IgD-negative memory B cell (primary cell): ENCODE results near the gene PAX2. TPM values are rescaled to one million over a fixed set of nuclear protein-coding genes. Genes with fewer than 3 reads are reported as not detected.

Experiments
- H3K27ac Mint-ChIP-seq, 3 donors: one replicate each; pipeline ENCODE4 v1.8.0; 2020 to 2022; ENCODE audit warnings: mild to moderate bottlenecking in 3 of 3, mixed read lengths in 3 of 3, moderate library complexity in 1 of 3
- H3K27me3 Mint-ChIP-seq: one replicate; pipeline ENCODE4 v1.8.0; 2021; ENCODE audit warnings: mixed read lengths
- H3K36me3 Mint-ChIP-seq: one replicate; pipeline ENCODE4 v1.8.0; 2020; ENCODE audit warnings: mild to moderate bottlenecking, mixed read lengths
- H3K4me1 Mint-ChIP-seq, 3 donors: one replicate each; pipeline ENCODE4 v1.8.0; 2020 to 2022; ENCODE audit warnings: mixed read lengths in 3 of 3, mild to moderate bottlenecking in 1 of 3
- H3K4me3 Mint-ChIP-seq, 4 donors: one replicate each; pipeline ENCODE4 v1.8.0; 2020 to 2022; ENCODE audit warnings: mild to moderate bottlenecking in 4 of 4, mixed read lengths in 4 of 4, moderate library complexity in 3 of 4
- H3K9me3 Mint-ChIP-seq, 3 donors: one replicate each; pipeline ENCODE4 v1.8.0; 2020 to 2021; ENCODE audit warnings: mixed read lengths in 3 of 3, mild to moderate bottlenecking in 1 of 3
- polyA plus RNA-seq: library from polyadenylated mRNA; unstranded; fragments of 300-500 nt; fragmentation: Illumina TruSeq; gene quantifications from one replicate; pipeline ENCODE4 v1.2.3, GENCODE V29; 2021

PAX2 gene
- polyA plus RNA-seq, 1 donor from 2014 or later: not detected

DNA sequence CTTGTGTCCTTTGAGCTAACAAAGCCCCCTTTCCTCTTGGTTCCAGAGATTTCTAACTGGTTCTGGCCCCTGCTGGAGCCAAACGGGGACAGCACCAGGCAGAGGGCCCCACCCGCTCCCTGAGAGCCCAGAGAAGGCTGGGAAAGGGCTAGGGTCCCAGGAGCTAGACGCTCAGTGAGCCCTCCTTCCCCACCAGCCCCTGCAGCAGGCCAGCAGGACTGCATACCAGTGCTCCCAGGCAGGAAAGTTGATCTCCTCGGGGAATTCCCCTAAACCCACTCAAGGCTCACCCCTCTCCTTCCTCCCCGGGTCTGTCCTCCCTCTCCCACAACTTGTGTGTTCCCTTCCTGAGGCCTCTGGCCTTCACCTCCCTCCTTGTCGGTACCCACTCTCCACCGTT lies 47.7 kb downstream of the PAX2 start:
- H3K4me1 Mint-ChIP-seq: peaks cover 0 to 2% (median 0%) of the 10 kb centered on the region in 3 donors
- H3K27ac Mint-ChIP-seq: no peak overlapping the region
- no peaks in the 10 kb centered on the region for H3K36me3 Mint-ChIP-seq
- no peaks in the 10 kb centered on the region for H3K9me3 Mint-ChIP-seq
- H3K4me3 Mint-ChIP-seq: no peak overlapping the region
- H3K27me3 Mint-ChIP-seq: peaks cover 21% of the 10 kb centered on the region

DNA sequence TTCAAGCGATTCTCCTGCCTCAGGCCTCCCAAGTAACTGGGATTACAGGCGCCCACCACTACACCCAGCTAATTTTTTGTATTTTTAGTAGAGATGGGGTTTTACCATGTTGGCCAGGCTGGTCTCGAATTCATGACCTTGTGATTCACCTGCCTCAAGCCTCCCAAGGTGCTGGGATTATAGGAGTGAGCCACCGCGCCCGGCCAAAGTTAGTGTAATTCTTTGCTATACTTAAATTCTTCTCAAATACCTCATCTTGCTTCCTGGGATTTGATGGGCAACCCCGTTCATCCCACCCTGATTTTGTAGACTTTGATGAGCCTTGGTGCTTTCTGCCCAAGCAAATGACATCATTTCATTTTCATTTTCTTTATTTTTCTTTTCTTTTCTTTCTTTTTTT lies 54.5 kb downstream of the PAX2 start:
- Mint-ChIP-seq H3K9me3 (no peaks in the 10 kb centered on the region), H3K36me3 (no peaks in the 10 kb centered on the region), H3K4me1 (peaks cover 0 to 2% (median 0%) of the 10 kb centered on the region in 3 donors), H3K4me3 (no peak overlapping the region), H3K27me3 (peaks cover 30% of the 10 kb centered on the region), H3K27ac (no peak overlapping the region)

DNA sequence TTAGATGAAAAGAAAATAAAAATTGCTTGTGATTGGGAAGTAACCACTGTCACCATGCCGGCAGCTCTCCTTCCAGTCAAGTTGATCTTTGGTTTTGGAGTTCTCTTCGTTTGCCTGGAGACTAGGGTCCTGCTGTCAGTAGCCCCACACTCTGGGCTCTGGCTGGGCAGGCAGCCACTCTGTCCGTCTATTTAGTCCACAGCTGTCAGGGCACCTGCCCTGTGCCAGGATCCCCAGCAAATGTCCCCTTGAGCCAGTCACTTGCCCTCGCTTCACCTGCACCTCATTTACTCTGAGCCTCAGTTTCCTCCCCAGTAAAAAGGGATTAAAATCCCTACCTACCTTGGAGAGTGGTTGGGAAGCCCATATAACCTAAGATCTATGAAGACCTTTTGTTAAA lies 55.5 kb downstream of the PAX2 start:
- H3K36me3 Mint-ChIP-seq: no peaks in the 10 kb centered on the region
- no peak overlapping the region for H3K27ac Mint-ChIP-seq
- H3K4me3 Mint-ChIP-seq: no peak overlapping the region
- no peaks in the 10 kb centered on the region for H3K9me3 Mint-ChIP-seq
- H3K27me3 Mint-ChIP-seq: peaks cover 29% of the 10 kb centered on the region
- peaks cover 0 to 2% (median 0%) of the 10 kb centered on the region in 3 donors for H3K4me1 Mint-ChIP-seq

DNA sequence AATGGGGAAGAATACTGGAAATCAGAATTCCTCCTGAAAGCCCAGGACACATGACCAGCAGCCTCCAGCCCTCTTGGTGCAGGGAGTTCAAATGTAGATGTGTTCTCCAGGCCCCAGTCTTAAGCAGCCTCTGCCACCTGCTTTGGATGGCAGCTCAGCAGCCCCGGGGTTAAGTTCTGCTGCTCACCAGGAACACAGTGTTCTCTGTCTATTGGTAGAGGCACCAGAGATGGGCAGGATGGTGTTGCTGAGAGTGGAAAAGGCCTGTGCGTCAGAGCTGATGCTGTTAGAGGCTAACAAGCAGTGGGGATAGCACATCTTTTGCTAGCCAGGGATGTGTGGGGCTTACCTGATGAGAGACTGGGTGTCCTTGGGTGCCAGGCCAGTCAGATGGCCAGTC lies 56.8 kb downstream of the PAX2 start:
- no peak overlapping the region for H3K27ac Mint-ChIP-seq
- H3K9me3 Mint-ChIP-seq: no peaks in the 10 kb centered on the region
- peaks cover 29% of the 10 kb centered on the region for H3K27me3 Mint-ChIP-seq
- no peak overlapping the region for H3K4me3 Mint-ChIP-seq
- H3K4me1 Mint-ChIP-seq: peaks cover 0 to 1% (median 0%) of the 10 kb centered on the region in 3 donors
- no peaks in the 10 kb centered on the region for H3K36me3 Mint-ChIP-seq

DNA sequence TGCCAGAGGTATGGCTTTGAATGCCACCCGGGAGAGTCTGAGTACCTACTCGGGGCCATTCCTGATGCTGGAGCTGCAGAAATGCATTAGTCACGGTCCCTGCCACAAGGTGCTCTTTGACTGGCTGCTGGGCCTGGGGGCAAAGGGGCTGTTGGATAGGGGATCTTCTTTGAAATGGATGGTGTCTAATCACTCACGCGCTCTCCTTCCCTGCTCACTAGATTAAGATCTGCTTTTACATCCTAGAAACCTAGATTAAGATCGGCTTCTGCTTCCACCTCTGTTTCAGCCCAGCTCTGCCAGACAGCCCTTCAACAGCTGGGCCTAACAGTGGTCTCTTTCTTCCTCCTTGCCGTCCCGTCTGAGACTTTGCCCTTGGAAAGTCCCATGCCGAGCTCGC lies 57.2 kb downstream of the PAX2 start:
- no peak overlapping the region for H3K4me3 Mint-ChIP-seq
- H3K27ac Mint-ChIP-seq: no peak overlapping the region

DNA sequence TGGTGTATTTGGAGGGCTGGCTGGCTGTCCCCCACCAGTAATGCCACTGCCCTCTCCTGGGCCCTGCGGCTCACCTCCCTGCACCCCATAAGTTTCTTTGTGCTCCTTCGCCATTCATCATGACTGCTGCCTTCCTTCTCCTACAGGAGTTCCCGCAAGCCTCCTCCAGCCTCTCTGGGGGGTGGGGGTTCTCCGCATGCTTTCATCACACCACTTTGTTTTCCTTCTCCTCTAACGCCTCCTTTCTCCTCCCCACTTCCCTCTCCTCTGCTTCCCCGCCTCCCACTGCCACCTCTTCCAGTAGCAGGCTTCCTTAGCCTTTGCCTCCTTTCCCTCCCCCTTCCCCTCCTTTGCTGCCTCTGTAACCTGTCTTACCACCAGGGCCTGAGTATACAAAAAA lies 58.1 kb downstream of the PAX2 start:
- peaks cover 33% of the 10 kb centered on the region for H3K27me3 Mint-ChIP-seq
- H3K27ac Mint-ChIP-seq: no peak overlapping the region
- no peaks in the 10 kb centered on the region for H3K9me3 Mint-ChIP-seq
- no peaks in the 10 kb centered on the region for H3K36me3 Mint-ChIP-seq
- H3K4me3 Mint-ChIP-seq: no peak overlapping the region
- H3K4me1 Mint-ChIP-seq: no peaks in the 10 kb centered on the region

More for the DNA sequence above, 57.2 kb downstream of the PAX2 start:
- Mint-ChIP-seq H3K9me3 (no peaks in the 10 kb centered on the region), H3K27me3 (peaks cover 32% of the 10 kb centered on the region), H3K36me3 (no peaks in the 10 kb centered on the region), H3K4me1 (no peaks in the 10 kb centered on the region)

DNA sequence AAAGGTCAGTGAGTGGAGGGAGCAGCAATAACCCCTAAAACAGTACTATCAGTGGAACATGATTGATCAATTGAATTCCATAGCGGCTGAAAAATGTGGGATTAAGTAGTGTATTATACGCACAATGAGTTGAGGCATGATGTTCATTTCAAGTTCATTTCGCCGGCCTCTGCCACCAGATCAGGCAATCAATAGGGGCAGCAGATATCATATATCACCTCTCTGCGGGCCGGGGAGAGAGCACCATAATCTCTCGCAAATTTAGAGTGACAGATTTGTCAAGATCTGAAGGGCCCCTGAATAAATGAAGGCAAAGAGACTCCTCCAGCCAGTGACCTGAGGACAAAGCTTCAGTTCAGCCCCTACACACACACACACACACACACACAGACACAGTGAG lies 58.5 kb downstream of the PAX2 start:
- no peaks in the 10 kb centered on the region for H3K36me3 Mint-ChIP-seq
- peaks cover 33% of the 10 kb centered on the region for H3K27me3 Mint-ChIP-seq
- no peak overlapping the region for H3K27ac Mint-ChIP-seq
- no peaks in the 10 kb centered on the region for H3K9me3 Mint-ChIP-seq
- H3K4me3 Mint-ChIP-seq: no peak overlapping the region
- no peaks in the 10 kb centered on the region for H3K4me1 Mint-ChIP-seq

DNA sequence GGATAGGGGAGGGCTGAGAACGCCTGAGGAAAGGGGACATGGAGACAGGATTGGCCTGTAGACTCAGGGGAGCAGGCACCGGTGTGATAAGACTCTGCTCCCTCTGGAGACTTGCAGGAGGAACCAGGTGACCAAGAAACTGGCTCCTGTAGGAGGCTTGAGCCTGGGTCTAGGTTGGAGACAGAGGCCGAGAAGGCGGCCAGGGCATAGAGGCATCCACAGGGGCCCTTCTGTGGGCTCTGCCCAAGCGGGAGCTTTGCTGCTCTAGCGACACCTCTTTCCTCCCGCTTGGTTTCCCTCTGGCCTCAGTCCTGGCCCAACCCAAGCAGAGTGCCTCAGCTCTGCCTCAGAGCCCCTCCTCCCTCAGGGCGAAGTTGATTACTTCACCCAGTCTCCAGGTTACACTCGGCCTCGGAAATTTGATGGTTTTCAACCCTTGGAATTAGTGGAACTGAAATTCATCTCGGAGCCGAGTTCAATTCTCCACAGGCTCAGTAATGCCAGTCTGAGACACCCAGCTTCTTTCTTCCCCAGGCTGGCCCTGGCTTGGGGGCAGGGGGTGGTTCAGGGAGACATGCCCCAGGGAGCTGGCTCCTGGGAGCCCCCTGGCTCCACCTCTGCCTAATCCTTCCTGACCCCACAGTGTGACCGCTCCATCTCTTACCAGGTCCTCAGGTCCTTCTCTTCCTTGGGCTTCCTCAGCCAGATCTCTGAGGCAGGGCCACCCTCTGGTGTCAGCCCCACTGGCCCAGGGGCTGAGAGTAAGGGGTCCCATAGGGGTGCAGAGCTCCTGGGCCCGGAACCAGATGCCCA lies 60.4 kb downstream of the PAX2 start:
- Mint-ChIP-seq H3K9me3 (no peaks in the 10 kb centered on the region), H3K27me3 (peaks cover 36% of the 10 kb centered on the region), H3K4me1 (no peaks in the 10 kb centered on the region), H3K36me3 (no peaks in the 10 kb centered on the region), H3K4me3 (no peak overlapping the region), H3K27ac (peak overlapping the region in 1 of 3 donors; percentile 26)

DNA sequence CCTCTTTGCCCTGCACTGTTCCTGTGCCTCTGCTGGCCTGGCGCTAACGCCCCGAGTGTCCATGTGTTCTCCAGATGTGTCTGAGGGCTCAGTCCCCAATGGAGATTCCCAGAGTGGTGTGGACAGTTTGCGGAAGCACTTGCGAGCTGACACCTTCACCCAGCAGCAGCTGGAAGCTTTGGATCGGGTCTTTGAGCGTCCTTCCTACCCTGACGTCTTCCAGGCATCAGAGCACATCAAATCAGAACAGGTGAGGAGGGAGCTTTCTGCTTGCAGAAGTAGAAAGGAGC lies 60.9 kb downstream of the PAX2 start:
- Mint-ChIP-seq H3K9me3 (no peaks in the 10 kb centered on the region), H3K27me3 (peaks cover 38% of the 10 kb centered on the region)

DNA sequence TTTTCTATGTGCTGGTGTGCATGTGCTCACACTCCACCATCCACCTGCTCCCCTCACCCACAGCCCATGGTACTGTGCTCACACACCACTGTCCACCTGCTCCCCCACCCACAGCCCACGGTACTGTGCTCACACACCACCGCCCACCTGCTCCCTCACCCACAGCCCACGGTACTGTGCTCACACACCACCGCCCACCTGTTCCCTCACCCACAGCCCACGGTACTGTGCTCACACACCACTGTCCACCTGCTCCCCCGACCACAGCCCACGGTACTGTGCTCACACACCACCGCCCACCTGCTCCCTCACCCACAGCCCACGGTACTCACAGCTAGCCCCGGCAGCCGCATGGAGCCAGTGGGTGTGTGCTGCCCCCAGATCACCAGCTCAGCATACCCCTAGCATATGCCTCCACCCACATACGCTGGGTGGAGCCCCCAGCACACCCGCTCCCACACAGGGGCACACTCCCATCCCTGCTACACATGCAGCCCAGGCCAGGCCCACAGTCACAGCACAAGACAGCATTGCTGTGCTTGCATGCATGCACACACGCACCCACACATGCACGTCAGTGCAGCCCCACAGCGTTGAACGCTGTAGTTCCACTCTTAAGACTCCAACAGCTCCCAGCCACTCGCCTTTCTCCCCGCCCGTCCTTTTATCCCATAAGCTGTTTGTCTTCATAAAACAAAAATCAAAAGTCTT lies 62.0 kb downstream of the PAX2 start:
- no peak overlapping the region for H3K4me3 Mint-ChIP-seq

More for the DNA sequence above, 60.9 kb downstream of the PAX2 start:
- no peak overlapping the region for H3K4me3 Mint-ChIP-seq
- no peaks in the 10 kb centered on the region for H3K36me3 Mint-ChIP-seq
- no peaks in the 10 kb centered on the region for H3K4me1 Mint-ChIP-seq
- no peak overlapping the region for H3K27ac Mint-ChIP-seq

DNA sequence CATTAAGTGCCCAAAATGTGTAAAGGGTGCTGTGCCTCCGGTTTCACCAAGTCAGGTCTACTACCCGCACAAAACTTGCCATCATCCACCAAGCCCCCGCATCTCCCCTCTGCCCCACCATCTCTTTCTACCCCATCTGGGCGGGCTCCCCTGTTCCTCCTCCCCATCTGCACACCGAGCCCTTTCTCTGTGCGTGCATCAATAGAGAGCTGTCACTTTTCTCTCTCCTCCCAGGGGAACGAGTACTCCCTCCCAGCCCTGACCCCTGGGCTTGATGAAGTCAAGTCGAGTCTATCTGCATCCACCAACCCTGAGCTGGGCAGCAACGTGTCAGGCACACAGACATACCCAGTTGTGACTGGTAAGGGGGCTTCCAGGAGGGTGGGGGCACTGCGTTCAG lies 63.5 kb downstream of the PAX2 start:
- H3K27me3 Mint-ChIP-seq: peaks cover 49% of the 10 kb centered on the region
- no peak overlapping the region for H3K4me3 Mint-ChIP-seq
- no peaks in the 10 kb centered on the region for H3K4me1 Mint-ChIP-seq
- no peak overlapping the region for H3K27ac Mint-ChIP-seq
- no peaks in the 10 kb centered on the region for H3K36me3 Mint-ChIP-seq
- H3K9me3 Mint-ChIP-seq: peaks cover 0 to 1% (median 0%) of the 10 kb centered on the region in 3 donors

More for the DNA sequence above, 62.0 kb downstream of the PAX2 start:
- no peak overlapping the region for H3K27ac Mint-ChIP-seq
- no peaks in the 10 kb centered on the region for H3K36me3 Mint-ChIP-seq
- peaks cover 0 to 1% (median 0%) of the 10 kb centered on the region in 3 donors for H3K9me3 Mint-ChIP-seq
- no peaks in the 10 kb centered on the region for H3K4me1 Mint-ChIP-seq
- H3K27me3 Mint-ChIP-seq: peaks cover 46% of the 10 kb centered on the region

DNA sequence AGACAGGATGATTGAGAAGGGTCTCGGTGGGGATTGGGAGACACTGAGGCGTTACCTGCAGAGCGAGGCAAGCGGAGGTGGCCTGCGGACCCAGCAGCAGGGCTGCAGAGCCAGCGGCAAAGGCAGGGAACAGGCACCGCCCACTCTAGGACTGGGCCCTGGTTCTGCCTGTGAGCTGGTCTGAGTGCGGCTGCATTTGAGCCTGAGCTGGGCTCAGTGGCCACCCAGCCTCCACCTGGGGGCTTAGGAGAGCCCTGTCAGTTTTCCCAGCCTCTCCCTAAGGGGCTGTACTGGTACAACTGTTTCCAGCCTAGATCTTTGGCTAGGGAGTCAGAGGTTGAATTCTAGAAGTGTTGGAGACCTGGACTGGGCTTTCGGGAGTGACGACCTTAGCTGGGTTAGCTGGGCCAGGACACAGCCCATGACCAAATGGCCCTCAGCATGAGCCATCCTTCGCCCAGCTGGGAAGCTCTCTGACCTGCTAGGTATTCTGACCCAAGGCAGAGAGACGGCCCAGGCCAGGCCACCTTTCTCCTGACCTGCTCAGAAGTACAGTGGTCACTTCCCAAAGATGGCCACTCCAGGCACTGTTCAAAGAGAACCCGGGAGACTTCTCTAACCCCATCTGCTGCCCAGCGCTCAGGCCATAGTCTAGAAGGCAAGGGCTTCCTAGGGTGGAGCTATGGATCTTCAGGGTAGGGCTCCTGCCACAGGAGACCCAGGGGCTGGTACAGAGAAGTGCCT lies 64.9 kb downstream of the PAX2 start:
- no peaks in the 10 kb centered on the region for H3K4me1 Mint-ChIP-seq
- peaks cover 45% of the 10 kb centered on the region for H3K27me3 Mint-ChIP-seq

DNA sequence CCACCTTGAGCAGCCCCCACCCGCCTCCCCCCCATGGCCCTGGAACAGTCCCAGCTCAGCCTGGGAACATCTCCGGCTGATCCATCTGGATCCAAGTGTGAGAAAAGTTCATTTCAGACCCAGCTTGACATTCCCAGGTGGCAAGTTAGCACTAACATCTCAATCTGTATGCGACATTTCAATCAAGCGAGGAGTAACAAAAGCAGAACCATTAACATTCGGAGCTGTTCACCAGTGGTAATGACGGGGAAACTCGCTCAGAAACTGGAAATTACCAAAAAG lies 65.4 kb downstream of the PAX2 start:
- H3K4me1 Mint-ChIP-seq: no peaks in the 10 kb centered on the region
- H3K4me3 Mint-ChIP-seq: no peak overlapping the region
- peaks cover 42% of the 10 kb centered on the region for H3K27me3 Mint-ChIP-seq
- peaks cover 0 to 1% (median 0%) of the 10 kb centered on the region in 3 donors for H3K9me3 Mint-ChIP-seq
- H3K36me3 Mint-ChIP-seq: no peaks in the 10 kb centered on the region
- no peak overlapping the region for H3K27ac Mint-ChIP-seq

More for the DNA sequence above, 64.9 kb downstream of the PAX2 start:
- H3K36me3 Mint-ChIP-seq: no peaks in the 10 kb centered on the region
- H3K9me3 Mint-ChIP-seq: peaks cover 0 to 1% (median 0%) of the 10 kb centered on the region in 3 donors
- no peak overlapping the region for H3K27ac Mint-ChIP-seq
- H3K4me3 Mint-ChIP-seq: no peak overlapping the region

DNA sequence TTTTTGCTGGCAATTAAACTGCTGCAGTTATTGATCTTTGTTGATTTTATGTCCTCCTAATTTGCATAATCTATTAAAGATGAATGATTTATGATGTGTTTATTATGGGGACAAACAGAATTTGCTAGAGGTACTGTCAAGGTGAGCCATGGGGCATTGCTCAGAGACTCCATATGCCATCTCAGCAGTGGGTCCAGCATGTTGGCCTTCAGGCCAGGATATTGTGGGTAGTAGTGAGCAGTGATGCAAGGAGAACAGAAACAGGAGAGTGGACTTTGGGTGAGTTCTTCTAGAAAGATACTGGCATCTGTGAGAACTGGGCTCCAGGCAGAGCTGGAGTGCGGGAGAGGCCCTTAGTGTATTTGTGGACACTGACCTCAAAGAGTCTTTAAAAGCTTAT lies 65.9 kb downstream of the PAX2 start:
- Mint-ChIP-seq H3K27me3 (peaks cover 44% of the 10 kb centered on the region), H3K9me3 (peaks cover 0 to 1% (median 0%) of the 10 kb centered on the region in 3 donors), H3K36me3 (no peaks in the 10 kb centered on the region), H3K4me1 (no peaks in the 10 kb centered on the region), H3K4me3 (no peak overlapping the region), H3K27ac (no peak overlapping the region)
